Stimulated activated CD8-positive, alpha-beta memory T cell treated with anti-CD3 and anti-CD28 coated beads, Interleukin-12 subunit alpha, Interleukin-12 subunit beta, amount 100 ng/mL, for 24 hours (primary cell): ENCODE measurements around the gene TAF5.
"Not testable (repeated sequence)": the region's sequence is repeated elsewhere in the genome, so short reads cannot be mapped to it uniquely, and the experiment has no call there.

Experiments
- DNase-seq: peaks from one replicate; pipeline ENCODE4 v3.0.0-alpha.2; 2020; ENCODE audit errors: extremely low read depth

Gene TAF5

GRCh38 chr10:103367782-103368518 lies at the start of gene TAF5:
Gene TAF5, plus strand, starts transcription at chr10:103367976. Its CDS starts 14 bp downstream, at chr10:103367990.
- DNase-seq, result peak; percentile 72

- no peak for DNase-seq
Observed at GRCh38 chr10:103327906-103328305, 39.9 kb upstream of the TAF5 start.

- DNase-seq, result no peak
Observed at GRCh38 chr10:103333934-103334520, 33.7 kb upstream of the TAF5 start.

GRCh38 chr10:103334567-103334966 lies 33.2 kb upstream of the TAF5 start:
- no peak for DNase-seq

GRCh38 chr10:103336370-103336769 lies 31.4 kb upstream of the TAF5 start:
- no peak for DNase-seq

GRCh38 chr10:103350175-103350516 lies 17.6 kb upstream of the TAF5 start:
- DNase-seq, result no peak

- DNase-seq, result peak; percentile 31
Observed at GRCh38 chr10:103350517-103351260, 17.1 kb upstream of the TAF5 start, which contains the start of gene PCGF6. Gene PCGF6, minus strand, starts transcription at chr10:103351140. Its CDS starts 74 bp downstream, at chr10:103351066.

GRCh38 chr10:103353281-103353680 lies 14.5 kb upstream of the TAF5 start:
- no peak for DNase-seq

- not testable (repeated sequence) for DNase-seq
Observed at GRCh38 chr10:103354567-103354966, 13.2 kb upstream of the TAF5 start.

GRCh38 chr10:103355906-103356599 lies 11.7 kb upstream of the TAF5 start:
- DNase-seq, result no peak

GRCh38 chr10:103359493-103359892 lies 8.3 kb upstream of the TAF5 start:
- not testable (repeated sequence) for DNase-seq

- DNase-seq, result not testable (repeated sequence)
Observed at GRCh38 chr10:103360791-103361190, 7.0 kb upstream of the TAF5 start.

GRCh38 chr10:103367379-103367781 lies 396 bp upstream of the TAF5 start:
- no peak for DNase-seq

- no peak for DNase-seq
Observed at GRCh38 chr10:103373544-103373943, 5.8 kb downstream of the TAF5 start.

GRCh38 chr10:103374263-103374662 lies 6.5 kb downstream of the TAF5 start:
- no peak for DNase-seq

GRCh38 chr10:103382769-103383168 lies 15.0 kb downstream of the TAF5 start:
- no peak for DNase-seq

- DNase-seq, result no peak
Observed at GRCh38 chr10:103394180-103394579, 26.4 kb downstream of the TAF5 start.

GRCh38 chr10:103395754-103396066 lies 27.9 kb downstream of the TAF5 start:
- no peak for DNase-seq

- peak; percentile 96 for DNase-seq
Observed at GRCh38 chr10:103396067-103396788, 28.5 kb downstream of the TAF5 start, which contains the start of the genes ATP5MK and PDCD11. Gene ATP5MK, minus strand, starts transcription at chr10:103396475. Its CDS starts 4,018 bp downstream, at chr10:103392457. Gene PDCD11, plus strand, starts transcription at chr10:103396626. Its CDS starts 1,801 bp downstream, at chr10:103398427.

- no peak for DNase-seq
Observed at GRCh38 chr10:103396789-103397087, 29.0 kb downstream of the TAF5 start.

- DNase-seq, result no peak
Observed at GRCh38 chr10:103397191-103397825, 29.5 kb downstream of the TAF5 start.
